HG02678 (cell line): ENCODE measurements around the gene TMEM147.

Source experiments
- ATAC-seq: cut with Tn5 transposase; IDR thresholded peaks from one replicate; pipeline ENCODE4 v1.9.1; 2021; ENCODE audit warnings: mild to moderate bottlenecking, moderate library complexity; ENCODE audit not compliant: unreplicated experiment

The TMEM147 gene

DNA sequence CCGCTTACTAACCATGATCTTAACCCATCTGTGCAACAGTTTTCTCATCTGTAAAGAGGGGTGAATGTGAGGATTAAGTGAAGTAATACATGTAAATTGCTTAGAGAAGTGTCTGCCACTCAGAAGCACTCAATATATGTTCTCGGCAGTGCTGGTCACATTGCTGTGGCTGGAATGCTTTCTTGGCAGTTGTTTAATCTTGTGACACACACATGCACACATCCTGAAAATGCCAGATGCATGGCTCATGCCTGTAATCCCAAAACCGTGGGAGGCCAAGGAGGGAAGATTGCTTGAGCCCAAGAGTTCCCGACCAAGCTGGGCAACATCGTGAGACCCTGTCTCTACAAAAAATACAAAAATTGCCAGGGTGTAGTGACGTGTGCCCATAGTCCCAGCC, 27.1 kb upstream of the TMEM147 start:
- ATAC-seq, result no peak

DNA sequence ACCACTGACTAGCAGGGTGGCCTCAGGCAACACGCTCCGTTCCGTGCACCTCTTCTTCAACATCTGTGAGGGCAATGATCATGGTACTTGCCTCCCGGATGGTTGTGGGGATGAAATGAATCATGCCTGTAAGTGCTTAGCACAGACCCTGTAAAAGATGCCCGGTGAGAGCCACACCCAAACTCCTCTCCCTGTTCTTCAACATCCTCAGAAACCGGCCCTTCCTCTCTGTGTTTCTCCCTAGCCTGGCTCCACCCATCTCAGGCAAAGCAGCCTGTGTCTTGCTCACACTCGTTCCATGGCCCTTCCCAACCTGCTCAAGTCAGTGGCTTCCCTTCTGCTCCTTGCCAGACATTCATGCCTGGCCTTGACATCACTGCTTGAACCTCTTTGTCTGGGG, 26.1 kb upstream of the TMEM147 start:
- ATAC-seq, result no peak

DNA sequence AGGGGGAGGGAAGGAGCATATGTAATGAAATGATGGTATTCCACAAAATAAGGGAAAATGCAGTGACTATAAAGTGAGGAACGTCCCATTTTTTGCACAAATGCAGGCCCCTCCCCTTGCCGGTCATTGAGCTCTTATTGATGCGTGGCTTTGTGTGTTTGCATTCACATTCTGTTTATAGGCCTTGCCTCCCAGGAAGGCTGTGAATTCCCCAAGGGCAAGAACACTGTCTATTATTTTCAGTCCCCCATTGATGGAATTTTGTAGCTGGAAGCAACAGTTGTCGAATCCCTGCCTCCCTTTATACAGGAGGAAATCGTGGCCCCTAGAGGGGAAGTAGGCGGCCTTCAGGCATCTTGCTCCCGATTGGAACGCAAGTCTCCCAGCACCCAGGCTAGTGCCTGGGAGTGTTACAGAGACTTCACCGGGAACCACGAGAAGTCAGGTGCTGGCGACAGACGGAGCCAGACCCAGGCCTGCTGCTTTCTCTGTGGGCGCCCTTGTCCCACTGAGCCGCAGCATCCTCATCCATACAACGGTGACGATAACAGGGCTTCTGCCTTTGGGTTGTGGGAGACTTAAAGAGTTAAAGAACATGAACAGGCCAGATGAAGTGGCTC, 24.2 kb upstream of the TMEM147 start:
- ATAC-seq, result no peak

DNA sequence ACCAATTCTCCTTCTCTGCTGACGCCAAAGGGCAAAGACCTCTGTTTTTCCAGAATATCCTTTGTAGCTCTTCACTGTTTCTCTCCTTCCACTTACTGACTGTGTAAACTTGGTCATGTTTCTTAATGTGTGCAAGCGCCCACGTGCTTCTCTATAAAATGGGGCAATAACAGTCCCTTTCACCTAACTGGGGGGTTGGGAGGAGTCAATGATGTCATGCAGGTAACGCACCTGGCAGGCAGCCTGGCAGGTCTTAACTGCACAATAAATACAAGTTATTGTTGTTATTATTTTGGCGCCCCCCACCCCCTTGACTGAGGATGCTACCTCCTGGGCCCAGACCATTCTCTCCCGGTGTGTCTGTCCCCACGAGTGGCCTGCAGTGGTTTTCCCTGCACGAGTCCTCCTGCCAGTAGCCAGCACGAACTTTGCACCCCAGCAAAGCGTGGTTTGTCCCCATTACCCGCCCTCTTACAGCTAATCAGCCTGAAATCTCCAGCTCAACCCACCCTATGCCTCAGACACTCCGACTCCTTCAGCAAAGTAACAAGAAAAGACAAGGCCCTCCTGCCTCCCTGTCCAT, 22.6 kb upstream of the TMEM147 start:
- ATAC-seq, result no peak

DNA sequence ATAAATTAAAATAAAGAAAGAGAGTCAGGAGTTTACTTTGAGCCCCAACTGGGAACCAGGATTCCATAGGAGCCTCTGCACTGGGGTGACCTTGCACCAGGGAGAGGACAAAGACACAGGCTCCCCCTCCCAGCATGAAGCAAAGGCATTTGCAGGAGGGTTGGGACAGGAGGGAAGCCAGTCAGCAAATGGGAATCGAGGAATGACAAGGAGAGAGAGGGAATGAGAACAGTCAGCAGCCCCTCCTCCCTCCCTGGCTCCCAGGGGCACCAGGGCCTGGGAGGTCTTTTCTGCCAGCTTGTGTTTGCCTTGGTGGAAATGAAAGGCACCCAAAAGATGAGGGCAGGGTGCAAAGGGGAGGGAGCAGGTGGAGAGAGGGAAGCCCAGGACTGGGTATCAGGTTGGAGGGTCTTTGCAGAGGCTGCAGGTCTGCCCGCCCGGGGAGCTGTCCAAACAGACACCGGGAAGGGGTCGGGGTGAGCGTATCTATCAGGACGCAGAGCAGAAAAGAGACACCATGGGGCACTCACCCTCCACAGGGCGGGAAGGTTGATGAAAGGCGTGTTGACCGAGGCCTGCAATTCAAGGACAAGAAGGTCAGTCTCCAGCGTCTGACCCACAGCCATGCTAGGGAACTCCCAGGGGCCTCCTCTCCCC, 21.1 kb upstream of the TMEM147 start:
- ATAC-seq, result no peak

DNA sequence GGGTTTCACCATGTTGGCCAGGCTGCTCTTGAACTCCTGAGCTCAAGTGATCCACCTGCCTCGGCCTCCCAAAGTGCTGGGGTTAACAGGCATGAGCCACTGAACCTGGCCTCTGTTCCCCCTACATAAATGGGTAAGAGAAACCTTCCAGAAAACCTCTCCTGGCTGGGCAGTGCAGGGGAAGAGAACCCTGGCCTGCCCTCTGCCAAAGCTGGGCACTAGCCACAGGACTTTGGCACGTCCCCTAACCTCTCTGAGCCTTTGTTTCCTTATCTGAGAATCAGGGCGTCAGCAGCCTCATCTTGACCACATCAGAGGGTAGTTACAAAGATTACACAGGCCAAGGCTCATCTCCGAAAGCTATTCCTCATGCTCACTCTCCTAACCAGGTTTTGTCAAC, 19.6 kb upstream of the TMEM147 start:
- ATAC-seq, result no peak

DNA sequence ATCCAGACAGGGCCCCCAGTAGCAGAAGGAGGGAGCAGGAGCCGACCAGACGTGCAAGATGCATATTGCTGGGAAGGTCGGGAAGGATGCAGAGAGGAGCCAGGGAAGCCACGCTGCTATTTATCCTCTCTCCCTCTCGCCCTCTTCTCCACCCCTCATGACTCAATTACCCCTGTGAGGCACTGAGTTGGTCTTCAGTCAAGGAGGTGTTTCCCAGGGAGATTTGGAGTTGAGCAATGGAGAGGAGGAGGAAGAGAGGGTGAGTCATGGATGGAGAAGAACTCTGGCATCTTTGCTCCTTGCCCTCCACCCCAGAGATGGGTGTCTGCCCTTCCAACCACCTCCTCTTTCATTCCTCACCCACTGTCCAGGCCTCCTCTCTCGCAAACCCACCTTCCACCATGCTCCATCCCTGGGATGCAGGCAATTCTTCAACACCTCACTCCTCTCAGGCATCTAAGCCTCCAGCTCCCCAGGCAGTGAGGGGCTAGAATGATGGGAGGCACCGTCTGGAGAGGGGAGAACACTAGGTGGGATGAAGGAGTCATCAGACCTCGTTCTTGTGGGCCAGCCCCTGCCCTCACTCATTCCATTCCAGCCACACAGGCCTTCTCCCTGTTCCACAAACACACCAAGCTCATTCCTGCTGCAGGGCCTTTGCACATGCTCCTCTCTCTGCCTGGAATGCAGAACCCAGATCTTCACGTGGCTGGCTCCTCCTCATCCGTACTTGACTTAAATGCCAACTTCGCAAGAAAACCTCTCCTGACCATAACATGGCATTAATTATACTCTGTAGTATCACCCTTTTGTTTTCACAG, 17.0 kb upstream of the TMEM147 start, which contains the start of gene SBSN:
Gene SBSN, minus strand, starts transcription at position 94 of the 821 bp plus-strand sequence. Its CDS starts 30 bp downstream, at position 64.
- ATAC-seq, result no peak

DNA sequence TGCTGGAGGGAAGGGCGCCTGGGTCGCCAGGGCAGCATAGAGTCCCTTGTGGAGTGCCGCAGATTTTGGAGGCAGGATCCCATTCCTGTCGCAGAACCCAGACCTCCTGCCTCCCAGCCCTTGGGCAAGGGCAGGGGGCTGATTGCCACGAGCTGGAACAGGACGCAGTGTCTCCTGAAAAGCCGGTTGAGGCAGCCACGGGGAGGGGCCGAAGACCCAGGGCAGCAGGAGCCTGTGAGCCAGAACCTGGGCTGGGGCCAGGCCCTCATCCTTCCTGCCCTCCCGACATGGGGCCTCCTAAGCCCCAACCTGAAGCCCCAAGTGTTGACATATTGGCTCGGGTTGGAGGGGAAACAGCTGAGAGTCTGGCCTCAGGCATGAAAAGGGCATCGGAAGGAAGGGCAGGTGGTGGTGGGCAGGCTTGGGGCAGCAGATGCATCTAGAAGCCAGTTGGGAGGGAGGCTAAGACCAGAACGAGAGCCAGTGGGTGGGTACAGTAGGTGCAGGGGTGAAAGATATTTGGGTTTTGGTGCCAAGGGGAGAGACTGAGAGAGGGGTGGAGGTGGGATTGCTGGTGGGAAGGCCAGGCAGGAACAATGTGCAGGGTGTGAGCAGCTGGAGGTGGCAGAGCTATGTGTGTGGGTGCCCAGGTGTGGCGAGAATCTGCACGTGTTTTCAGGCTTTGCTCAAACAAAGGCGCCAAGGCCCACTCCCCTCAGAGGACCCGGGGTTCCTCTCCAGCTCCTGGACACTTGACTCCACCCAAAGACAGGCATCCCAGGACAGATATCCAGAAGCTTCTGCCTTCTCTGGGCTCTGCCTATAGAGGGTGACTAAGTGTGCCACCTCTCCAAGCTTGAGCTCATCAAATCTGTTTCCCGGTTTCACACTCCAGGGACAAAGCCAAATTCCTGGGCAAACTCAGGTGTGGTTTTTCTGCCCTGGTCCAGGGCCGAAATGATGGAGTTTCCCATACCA, 15.9 kb upstream of the TMEM147 start:
- ATAC-seq, result no peak

DNA sequence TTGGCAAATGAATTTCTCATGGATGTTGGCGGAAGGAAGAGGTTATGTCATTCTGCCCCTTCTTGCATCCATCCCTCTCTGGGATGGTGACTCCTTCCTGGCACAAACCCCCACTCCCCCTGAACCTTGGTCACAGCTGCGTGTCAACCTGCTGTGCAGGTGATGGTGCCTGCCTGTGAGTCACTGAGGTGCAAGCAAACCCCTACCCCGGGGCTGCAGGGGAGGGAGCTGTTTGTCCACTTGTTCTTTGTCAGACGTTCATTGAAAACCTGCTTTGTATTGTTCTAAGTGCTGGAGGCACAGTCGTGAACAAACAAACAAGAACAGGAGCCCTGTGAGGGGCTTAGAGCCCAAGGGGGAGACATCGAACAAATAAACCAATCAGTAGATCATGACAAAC, 14.1 kb upstream of the TMEM147 start:
- ATAC-seq, result no peak

DNA sequence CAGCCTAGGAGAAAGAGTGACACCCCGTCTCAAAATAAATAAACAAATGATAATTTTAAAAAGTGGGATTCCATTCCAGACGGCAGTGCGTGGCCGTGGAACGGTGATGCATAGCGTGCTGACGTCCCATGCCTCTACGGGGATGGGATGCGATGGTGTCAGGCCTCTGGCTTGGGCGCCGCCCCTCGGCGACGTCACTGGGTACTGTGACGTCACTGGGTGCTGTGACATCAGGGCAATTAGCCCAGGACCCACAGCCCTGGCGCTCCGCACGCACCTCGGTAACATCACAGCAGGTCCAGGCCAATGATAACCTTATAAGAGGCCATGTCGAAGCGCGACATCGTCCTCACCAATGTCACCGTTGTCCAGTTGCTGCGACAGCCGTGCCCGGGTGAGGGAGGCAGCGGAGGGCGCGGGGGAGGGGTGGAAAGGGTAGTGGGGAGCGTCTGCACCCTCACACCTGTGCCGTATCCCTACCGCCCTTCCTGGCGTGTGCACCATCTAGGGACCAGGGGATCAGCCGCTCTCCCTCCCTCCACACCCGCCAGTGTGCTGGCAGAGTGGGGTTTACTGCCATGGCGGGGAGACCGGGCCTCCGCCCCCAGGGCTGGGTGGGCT, 12.1 kb upstream of the TMEM147 start, which contains the start of gene GAPDHS:
Gene GAPDHS, plus strand, starts transcription at position 256 of the 621 bp plus-strand sequence. Its CDS starts 72 bp downstream, at position 328.
- ATAC-seq, result no peak

DNA sequence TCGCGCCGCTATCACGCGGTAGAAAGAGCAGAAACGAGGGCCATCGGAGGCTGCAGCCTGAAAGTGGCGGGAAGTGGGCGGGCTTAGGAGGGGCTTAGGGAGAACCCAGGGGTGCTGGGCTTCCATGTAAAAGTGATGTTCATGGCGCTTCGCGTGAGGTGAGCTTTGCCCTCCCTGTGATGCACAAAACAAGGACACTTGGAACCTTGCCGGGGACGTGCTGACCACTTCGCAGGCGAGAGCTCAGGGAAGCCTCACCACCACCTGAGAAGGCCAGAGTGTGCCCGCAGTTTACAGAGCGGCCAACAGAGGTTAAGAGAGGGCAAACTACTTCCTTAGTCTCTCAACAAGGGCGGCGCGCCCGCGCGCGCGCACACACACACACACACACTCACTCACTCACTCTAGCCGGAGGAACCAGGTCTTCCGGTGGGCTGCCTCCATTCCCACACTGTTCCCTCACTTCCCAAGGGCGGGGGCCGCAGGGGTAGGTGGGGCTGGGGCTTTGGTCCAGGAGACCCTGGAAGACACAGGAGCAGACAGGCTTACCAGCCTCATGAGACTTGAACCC, 11.5 kb upstream of the TMEM147 start:
- no peak for ATAC-seq

DNA sequence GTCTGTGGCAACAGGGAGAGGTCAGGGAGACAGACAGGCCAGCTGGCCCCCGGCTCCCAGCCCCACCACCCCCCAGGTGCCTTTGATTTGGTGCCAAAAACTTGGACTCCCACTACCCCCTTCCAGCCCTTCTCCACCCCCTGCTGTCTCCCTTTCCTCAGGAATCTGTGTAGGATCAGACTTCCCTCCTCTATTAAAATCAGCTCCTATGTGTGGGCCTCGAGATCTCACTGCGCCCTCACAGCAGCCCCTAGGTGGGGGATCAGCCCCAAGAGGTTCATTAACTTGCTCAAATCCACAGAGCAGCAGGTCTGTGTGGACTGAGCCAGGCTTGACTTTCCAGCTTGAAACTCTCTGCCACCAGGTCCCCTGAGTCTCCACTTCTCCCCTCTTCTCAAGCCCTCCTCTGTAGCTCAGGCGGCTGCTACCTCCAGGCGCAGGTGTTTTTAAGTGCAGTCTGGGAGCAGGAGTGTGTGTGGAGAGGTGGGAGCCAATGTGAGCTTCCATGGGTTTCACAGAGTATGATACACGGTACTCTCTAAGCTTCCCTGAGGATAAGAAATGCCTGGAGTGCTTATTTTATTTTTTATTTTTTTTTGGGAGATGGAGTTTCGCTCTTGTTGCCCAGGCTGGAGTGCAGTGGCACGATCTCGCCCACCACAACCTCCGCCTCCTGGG, 10.5 kb upstream of the TMEM147 start:
- ATAC-seq, result no peak

DNA sequence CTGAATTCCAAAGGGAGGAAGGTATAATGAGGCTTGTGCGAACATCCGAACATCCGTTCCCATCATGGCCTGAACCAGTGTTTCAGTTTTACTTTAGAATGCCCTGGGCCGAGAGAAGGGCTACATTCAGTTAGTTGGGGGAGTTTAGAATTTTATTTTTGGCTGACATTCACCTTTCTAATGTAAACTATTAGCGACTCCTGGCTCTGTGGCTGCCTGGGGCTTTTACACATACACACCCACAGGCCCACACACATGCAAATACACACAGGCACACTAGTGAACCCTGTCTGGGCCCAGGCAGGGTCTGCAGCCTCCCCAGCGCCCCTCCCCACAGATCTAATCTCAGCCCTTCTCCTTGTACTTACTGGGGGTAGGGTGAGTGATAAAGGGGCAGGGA, 6.1 kb upstream of the TMEM147 start:
- no peak for ATAC-seq

DNA sequence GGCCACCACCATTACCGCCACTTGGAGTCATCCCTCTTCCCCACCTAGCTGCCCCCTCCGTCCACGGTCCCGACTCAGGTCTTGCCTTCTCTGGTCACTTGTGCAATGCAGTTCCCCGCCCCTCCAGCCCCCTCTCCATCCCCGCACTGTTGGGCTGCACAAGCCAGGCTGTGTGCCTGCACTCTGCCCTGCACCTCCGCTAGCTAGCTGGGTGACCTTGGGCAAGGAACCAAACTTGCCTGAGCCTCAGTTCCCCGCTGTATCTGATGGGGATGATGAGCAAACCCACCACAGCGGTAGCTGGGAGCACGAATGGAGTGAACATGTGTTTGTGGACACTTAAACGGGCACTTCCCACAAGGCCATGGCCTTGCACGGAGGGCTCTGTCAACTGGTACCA, 5.6 kb upstream of the TMEM147 start:
- no peak for ATAC-seq

DNA sequence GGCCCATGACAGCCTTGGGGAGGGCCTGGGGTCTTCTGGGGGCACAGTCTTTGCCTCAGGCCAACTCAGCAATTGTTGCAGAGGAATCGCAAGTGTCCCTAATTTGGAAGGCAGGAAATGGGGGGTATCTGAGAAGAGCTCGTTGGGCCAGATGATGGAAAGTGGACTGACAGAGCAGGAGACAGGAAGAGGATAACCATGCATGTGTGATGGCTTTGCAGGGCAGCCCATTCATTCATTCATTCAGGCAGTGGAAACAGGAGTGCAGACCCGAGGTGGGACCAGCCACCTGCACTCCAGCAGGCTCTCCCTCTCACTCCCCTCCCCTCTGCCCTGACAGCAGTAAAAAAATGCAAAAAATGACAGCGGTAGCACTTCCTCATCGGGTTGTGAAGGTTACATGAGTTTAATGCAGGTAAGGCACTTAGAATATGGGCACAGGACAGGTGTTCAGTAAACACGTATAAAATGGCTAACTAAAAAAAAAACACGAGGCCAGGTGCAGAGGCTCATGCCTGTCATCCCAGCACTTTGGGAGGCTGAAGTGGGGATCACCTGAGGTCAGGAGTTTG, 5.0 kb upstream of the TMEM147 start:
- no peak for ATAC-seq

DNA sequence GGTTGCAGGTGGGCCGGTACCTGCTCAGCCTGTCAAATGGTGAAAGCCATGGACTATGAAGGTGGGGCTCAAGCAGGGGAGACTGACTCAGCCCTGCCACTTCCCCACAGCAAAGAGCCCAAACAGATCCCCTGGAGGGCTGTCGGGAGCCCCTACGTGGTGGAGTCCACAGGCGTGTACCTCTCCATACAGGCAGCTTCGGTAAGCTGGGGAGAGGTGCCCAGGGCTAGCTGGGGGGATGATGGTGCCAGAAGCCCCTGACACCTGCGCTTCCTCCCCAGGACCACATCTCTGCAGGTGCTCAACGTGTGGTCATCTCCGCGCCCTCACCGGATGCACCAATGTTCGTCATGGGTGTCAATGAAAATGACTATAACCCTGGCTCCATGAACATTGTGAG, 3.2 kb upstream of the TMEM147 start:
- ATAC-seq, result no peak

DNA sequence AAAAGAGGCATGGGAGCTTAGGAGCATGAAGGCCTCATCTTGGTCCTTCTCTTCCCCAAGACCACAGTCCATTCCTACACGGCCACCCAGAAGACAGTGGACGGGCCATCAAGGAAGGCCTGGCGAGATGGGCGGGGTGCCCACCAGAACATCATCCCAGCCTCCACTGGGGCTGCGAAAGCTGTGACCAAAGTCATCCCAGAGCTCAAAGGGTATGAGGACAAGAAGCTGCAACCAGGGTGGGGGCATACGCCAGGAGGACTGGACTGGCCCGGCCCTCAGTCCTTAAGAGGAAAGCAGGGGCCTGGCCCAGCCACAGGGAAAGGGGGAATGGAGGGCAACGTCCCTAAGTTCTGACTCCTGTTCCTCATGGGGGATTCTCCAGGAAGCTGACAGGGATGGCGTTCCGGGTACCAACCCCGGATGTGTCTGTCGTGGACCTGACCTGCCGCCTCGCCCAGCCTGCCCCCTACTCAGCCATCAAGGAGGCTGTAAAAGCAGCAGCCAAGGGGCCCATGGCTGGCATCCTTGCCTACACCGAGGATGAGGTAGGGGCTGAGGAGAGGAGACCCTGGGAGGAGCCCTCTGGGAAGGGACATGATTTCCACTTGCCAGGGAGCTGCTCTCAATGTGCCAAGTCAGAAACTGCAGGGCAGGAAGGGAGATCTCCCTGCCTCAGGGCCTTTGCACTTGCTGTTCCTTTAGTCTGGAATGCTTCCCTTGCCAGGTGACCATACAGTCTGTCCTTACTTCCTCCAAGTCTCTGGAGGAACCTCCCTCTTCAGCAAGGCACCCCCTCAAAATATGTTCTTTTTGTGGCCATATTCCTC, 1.9 kb upstream of the TMEM147 start:
- ATAC-seq, result no peak
